ENCODE data around the gene SLC9A3. TPM values are rescaled to one million over a fixed set of nuclear protein-coding genes. Genes with fewer than 3 reads are reported as not detected.

SLC9A3 gene
- polyA plus RNA-seq, 3 donors = 0.31 to 0.42 (median 0.36) TPM

- no peaks in the 10 kb centered on the region for H3K9me3 Mint-ChIP-seq
- H3K36me3 ChIP-seq (replicated peaks in 1 of 2; ENCODE audit: control insufficient read depth in 1 of 2, insufficient read depth in 2 of 2, low read length in 2 of 2) = no peaks in the 10 kb centered on the region
- H4K20me1 ChIP-seq (ENCODE audit: insufficient read depth, low read length) = no peaks in the 10 kb centered on the region
- no peaks in the 10 kb centered on the region for H3K9me3 ChIP-seq (replicated peaks in 1 of 2; ENCODE audit: control insufficient read depth in 1 of 2, insufficient read depth in 1 of 2, low read length in 2 of 2)
- no peaks in the 10 kb centered on the region for H3K79me2 ChIP-seq (ENCODE audit: insufficient read depth, low read length)
- no peak overlapping the region for H3K4me3 Mint-ChIP-seq
- intact Hi-C loops (cut with micrococcal nuclease) = no loop called here
- no peak overlapping the region for H3K9ac ChIP-seq (ENCODE audit: insufficient read depth, low read length, poor library complexity, severe bottlenecking)
- H3K4me3 ChIP-seq (replicated peaks in 1 of 3; ENCODE audit: low read depth in 2 of 3, low read length in 3 of 3) = no peak overlapping the region
- no peaks in the 10 kb centered on the region for H3K4me1 ChIP-seq (ENCODE audit: control insufficient read depth in 1 of 2, insufficient read depth in 2 of 2, low read length in 2 of 2)
- WGBS (ENCODE audit: insufficient coverage) = 93% methylated on average over 16 of the region's 16 CpGs
- no peaks in the 10 kb centered on the region for H3K27me3 ChIP-seq (ENCODE audit: control insufficient read depth in 2 of 2, insufficient read depth in 2 of 2, low read length in 2 of 2)
- no peak for DNase-seq
- H2AFZ ChIP-seq (ENCODE audit: insufficient read depth, low read depth, low read length, poor library complexity, severe bottlenecking) = no peak overlapping the region
- H3K4me1 Mint-ChIP-seq = no peaks in the 10 kb centered on the region
- TF ChIP-seq CTCF (IDR thresholded peaks at IDR 0.05) = no peak
- H3K27me3 Mint-ChIP-seq (ENCODE audit: low read depth in 3 of 3) = peaks cover 5 to 13% (median 13%) of the 10 kb centered on the region in 3 donors
- H3K36me3 Mint-ChIP-seq = no peaks in the 10 kb centered on the region
- no peak overlapping the region for H3K27ac ChIP-seq (ENCODE audit: low read depth in 1 of 2, low read length in 2 of 2)
- no peak overlapping the region for H3K27ac Mint-ChIP-seq
- no peak overlapping the region for H3K4me2 ChIP-seq (replicated peaks; ENCODE audit: extremely low read depth, low read length, poor library complexity, severe bottlenecking)
These were observed 90.4 kb downstream of the SLC9A3 start for GRCh38 chr5:433836-434235.

DNA sequence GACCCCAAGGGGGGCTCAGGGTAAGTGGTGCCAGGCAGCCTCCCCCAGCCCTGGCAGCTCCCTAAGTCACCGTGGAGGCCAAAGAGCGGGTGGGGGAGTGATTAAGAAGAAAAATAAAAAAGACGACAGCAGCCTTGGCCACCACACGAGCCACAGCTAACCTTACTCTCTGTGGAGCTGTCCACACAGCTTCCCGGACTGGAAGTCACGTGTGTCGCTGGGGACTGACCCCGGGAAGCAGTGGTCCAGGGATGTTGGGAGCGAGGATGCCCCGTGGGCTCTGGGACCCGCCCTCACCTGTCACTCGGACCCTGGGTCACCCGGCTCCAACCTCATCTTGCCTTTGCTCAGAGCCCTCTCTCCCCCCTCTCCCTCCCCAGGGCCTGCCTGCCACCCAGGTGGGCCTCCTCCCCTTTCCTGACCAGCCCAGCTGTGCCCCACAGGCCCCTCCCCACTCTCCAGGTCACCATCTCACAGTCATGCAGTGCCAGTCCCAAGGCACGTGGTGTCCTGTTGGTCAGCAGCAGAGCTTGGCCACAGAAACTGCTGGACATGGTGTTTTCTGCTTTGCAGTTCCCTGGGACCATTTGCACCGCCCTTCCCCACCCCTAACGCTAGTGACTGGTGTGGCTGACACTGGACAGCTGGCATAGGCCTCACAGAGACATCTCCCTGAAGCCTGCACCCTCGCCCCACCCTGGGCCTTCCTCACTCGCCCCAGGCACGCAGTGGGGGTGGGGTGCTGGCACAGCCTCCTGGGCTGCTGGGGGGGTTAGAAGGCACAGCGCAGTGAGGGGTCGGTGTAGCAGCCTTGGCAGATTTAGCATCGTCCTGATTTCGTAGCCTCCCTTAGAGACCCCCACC lies 91.1 kb downstream of the SLC9A3 start:
- H3K27me3 Mint-ChIP-seq (ENCODE audit: low read depth in 3 of 3) = peaks cover 7 to 13% (median 13%) of the 10 kb centered on the region in 3 donors
- no peaks in the 10 kb centered on the region for H3K36me3 Mint-ChIP-seq
- no peak overlapping the region for H3K4me3 Mint-ChIP-seq
- H3K36me3 ChIP-seq (replicated peaks in 1 of 2; ENCODE audit: control insufficient read depth in 1 of 2, insufficient read depth in 2 of 2, low read length in 2 of 2) = no peaks in the 10 kb centered on the region
- no peaks in the 10 kb centered on the region for H3K4me1 ChIP-seq (ENCODE audit: control insufficient read depth in 1 of 2, insufficient read depth in 2 of 2, low read length in 2 of 2)
- no peaks in the 10 kb centered on the region for H3K4me1 Mint-ChIP-seq
- no peak overlapping the region for H2AFZ ChIP-seq (ENCODE audit: insufficient read depth, low read depth, low read length, poor library complexity, severe bottlenecking)
- TF ChIP-seq CTCF (IDR thresholded peaks at IDR 0.05) = no peak
- intact Hi-C loops (cut with micrococcal nuclease) = no loop called here
- no peak overlapping the region for H3K9ac ChIP-seq (ENCODE audit: insufficient read depth, low read length, poor library complexity, severe bottlenecking)
- no peak overlapping the region for H3K27ac Mint-ChIP-seq
- H3K4me3 ChIP-seq (replicated peaks in 1 of 3; ENCODE audit: low read depth in 2 of 3, low read length in 3 of 3) = no peak overlapping the region
- no peak for DNase-seq
- no peak overlapping the region for H3K27ac ChIP-seq (ENCODE audit: low read depth in 1 of 2, low read length in 2 of 2)
- no peaks in the 10 kb centered on the region for H4K20me1 ChIP-seq (ENCODE audit: insufficient read depth, low read length)
- H3K27me3 ChIP-seq (ENCODE audit: control insufficient read depth in 2 of 2, insufficient read depth in 2 of 2, low read length in 2 of 2) = no peaks in the 10 kb centered on the region
- no peaks in the 10 kb centered on the region for H3K9me3 Mint-ChIP-seq
- H3K4me2 ChIP-seq (replicated peaks; ENCODE audit: extremely low read depth, low read length, poor library complexity, severe bottlenecking) = no peak overlapping the region
- WGBS (ENCODE audit: insufficient coverage) = 90% methylated on average over 20 of the region's 23 CpGs
- H3K79me2 ChIP-seq (ENCODE audit: insufficient read depth, low read length) = no peaks in the 10 kb centered on the region
- H3K9me3 ChIP-seq (replicated peaks in 1 of 2; ENCODE audit: control insufficient read depth in 1 of 2, insufficient read depth in 1 of 2, low read length in 2 of 2) = no peaks in the 10 kb centered on the region
